NCI-H2107 treated with DMSO at 0.1 percent for 48 hours (cell line): ENCODE data around the gene PTGER2.

Source experiments
- DNase-seq: peaks from one replicate; lab custom pipeline; 2025; ENCODE audit not compliant: unreplicated experiment; lab: John Stamatoyannopoulos, UW

PTGER2 gene

DNA sequence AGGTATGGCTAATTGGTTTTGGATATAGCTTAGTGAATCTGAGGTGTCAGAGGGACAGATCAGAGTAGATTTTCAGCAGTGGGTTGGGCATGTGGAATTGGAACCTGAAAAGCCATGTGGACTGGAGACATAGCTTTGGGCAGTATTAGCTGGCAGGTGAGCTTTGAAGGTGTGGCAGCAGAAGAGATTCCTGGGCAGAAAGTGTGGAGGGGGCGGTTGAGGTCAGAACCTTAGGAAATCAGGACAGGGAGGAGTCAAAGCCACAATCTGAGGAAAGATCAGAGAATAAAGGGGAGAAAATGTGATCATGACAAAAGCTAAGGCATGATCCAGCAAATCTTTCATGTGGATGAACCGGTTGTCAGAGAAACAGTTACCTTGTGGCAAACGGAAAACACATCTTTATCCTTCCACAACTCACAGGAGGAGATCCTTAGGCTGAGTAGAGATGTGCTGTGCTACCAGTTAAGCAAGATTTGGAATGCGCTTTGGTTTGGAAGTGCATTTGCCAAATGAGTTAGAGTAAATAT is 56.4 kb downstream of the PTGER2 start:
- DNase-seq = no peak

DNA sequence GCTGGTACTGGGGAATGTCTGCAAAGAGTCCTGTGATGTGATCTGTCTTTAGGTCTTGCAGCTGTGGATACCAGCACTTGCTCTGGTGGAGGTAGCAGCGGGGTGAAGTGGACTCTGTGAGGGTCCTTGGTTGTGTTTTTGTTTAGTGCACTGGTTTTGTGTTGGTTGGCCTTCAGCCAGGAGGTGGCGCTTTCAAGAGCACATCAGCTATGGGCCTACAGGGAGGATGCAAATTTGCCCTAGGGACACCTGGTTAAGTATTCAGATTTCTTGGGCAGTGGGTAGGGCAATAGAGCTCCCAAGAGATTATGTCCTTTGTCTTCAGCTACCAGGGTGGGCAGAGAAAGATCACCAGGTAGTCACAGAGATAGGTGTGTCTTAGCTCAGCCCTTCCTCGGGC is 63.8 kb downstream of the PTGER2 start:
- no peak for DNase-seq
